Neural cell (in vitro differentiated cells): Measurements from ENCODE around the gene FAM193B.

Experiments used
- EP300 ChIP-seq: fragments of 450-650 bp; conservative IDR thresholded peaks from 2 replicates; pipeline ENCODE4 v1.6.1; 2014; ENCODE audit warnings: antibody characterized with exemption, mild to moderate bottlenecking, moderate library complexity; ENCODE audit not compliant: poor library complexity, severe bottlenecking
- EZH2 ChIP-seq: fragments of 200-600, 300-800 bp; shearing (Covaris generic), sonication (generic); IDR thresholded peaks from 2 replicates; pipeline ENCODE4 v1.6.1; 2014; ENCODE audit warnings: antibody characterized with exemption, low read length, borderline replicate concordance, mild to moderate bottlenecking; ENCODE audit not compliant: insufficient read depth, poor library complexity, severe bottlenecking
- MXI1 ChIP-seq: fragments of 450-650 bp; conservative IDR thresholded peaks from 2 replicates; pipeline ENCODE4 v1.6.1; 2014; ENCODE audit warnings: antibody characterized with exemption, mild to moderate bottlenecking; ENCODE audit not compliant: poor library complexity, severe bottlenecking
- POLR2AphosphoS5 ChIP-seq: IDR thresholded peaks from 2 replicates; pipeline ENCODE4 v1.6.1; 2012
- TF ChIP-seq, protein P1 (sequence below): fragments of 450-650 bp; IDR thresholded peaks from 2 replicates; pipeline ENCODE4 v1.5.1; 2014; ENCODE audit warnings: antibody characterized with exemption, mild to moderate bottlenecking, moderate library complexity; ENCODE audit not compliant: poor library complexity, severe bottlenecking
- TF ChIP-seq, protein P2 (sequence below): IDR thresholded peaks from 2 replicates; pipeline ENCODE4 v1.6.1; 2012; ENCODE audit warnings: borderline replicate concordance

DNA sequence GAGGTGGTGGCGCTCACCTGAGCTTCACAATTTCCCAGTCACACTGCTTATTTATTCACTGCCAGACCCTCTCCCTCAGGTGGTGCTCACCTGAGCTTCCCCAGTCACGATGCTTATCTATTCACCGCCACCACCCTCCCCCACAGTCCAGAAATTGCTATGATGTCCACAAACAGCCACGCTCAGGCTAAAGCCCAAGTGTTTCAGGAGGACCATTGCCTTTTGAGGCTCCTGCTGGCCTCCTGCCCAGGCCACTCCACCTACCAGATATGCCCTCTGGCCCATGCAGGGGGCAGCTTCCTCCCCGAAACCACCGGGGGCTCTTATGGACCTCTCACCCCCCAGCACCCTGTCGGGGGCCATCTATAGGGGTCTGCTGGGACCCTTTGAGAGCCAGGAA is 61.5 kb downstream of the FAM193B start:
- TF ChIP-seq, protein P1, sequence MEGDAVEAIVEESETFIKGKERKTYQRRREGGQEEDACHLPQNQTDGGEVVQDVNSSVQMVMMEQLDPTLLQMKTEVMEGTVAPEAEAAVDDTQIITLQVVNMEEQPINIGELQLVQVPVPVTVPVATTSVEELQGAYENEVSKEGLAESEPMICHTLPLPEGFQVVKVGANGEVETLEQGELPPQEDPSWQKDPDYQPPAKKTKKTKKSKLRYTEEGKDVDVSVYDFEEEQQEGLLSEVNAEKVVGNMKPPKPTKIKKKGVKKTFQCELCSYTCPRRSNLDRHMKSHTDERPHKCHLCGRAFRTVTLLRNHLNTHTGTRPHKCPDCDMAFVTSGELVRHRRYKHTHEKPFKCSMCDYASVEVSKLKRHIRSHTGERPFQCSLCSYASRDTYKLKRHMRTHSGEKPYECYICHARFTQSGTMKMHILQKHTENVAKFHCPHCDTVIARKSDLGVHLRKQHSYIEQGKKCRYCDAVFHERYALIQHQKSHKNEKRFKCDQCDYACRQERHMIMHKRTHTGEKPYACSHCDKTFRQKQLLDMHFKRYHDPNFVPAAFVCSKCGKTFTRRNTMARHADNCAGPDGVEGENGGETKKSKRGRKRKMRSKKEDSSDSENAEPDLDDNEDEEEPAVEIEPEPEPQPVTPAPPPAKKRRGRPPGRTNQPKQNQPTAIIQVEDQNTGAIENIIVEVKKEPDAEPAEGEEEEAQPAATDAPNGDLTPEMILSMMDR = no peak
- TF ChIP-seq, protein P2, sequence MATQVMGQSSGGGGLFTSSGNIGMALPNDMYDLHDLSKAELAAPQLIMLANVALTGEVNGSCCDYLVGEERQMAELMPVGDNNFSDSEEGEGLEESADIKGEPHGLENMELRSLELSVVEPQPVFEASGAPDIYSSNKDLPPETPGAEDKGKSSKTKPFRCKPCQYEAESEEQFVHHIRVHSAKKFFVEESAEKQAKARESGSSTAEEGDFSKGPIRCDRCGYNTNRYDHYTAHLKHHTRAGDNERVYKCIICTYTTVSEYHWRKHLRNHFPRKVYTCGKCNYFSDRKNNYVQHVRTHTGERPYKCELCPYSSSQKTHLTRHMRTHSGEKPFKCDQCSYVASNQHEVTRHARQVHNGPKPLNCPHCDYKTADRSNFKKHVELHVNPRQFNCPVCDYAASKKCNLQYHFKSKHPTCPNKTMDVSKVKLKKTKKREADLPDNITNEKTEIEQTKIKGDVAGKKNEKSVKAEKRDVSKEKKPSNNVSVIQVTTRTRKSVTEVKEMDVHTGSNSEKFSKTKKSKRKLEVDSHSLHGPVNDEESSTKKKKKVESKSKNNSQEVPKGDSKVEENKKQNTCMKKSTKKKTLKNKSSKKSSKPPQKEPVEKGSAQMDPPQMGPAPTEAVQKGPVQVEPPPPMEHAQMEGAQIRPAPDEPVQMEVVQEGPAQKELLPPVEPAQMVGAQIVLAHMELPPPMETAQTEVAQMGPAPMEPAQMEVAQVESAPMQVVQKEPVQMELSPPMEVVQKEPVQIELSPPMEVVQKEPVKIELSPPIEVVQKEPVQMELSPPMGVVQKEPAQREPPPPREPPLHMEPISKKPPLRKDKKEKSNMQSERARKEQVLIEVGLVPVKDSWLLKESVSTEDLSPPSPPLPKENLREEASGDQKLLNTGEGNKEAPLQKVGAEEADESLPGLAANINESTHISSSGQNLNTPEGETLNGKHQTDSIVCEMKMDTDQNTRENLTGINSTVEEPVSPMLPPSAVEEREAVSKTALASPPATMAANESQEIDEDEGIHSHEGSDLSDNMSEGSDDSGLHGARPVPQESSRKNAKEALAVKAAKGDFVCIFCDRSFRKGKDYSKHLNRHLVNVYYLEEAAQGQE = no peak
- TF ChIP-seq EZH2 (no peak), EP300 (no peak), MXI1 (no peak), POLR2AphosphoS5 (no peak)
